HT-29 (cell line): Measurements from ENCODE around the gene PAM16. TPM values are rescaled to one million over a fixed set of nuclear protein-coding genes. Genes with fewer than 3 reads are reported as not detected.
"Not testable (repeated sequence)": the region's sequence is repeated elsewhere in the genome, so short reads cannot be mapped to it uniquely, and the experiment has no call there.

Source experiments
- DNase-seq: peaks from one replicate; pipeline ENCODE4 v3.0.0-alpha.2; 2015; ENCODE audit warnings: low spot score
- total RNA-seq: library from RNA; depleted of rRNA; stranded (reverse); fragments of >200 nt; shearing (Covaris generic); gene quantifications from 2 replicates; pipeline ENCODE4 v1.2.3, GENCODE V29; 2014

PAM16 gene
- total RNA-seq, 1 experiment from 2014 or later = 159 TPM

DNA sequence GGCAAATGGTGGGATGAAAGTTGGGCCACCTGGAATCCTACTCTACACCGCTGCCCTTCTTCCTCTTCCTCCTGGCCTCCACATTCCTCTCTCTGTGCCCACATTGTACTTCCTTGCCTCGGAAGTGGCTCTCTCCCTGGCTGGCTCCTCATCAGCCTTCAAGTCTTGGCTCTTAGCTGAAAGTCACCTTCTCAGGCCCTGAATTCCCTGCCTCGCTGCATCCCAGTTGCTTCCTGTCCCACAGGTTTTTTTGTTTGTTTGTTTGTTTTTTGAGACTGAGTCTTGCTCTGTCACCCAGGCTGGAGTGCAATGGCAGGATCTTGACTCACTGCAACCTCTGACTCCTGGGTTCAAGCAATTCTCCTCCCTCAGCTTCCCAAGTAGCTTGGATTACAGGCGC, 2.6 kb upstream of the PAM16 start:
- DNase-seq = no peak

DNA sequence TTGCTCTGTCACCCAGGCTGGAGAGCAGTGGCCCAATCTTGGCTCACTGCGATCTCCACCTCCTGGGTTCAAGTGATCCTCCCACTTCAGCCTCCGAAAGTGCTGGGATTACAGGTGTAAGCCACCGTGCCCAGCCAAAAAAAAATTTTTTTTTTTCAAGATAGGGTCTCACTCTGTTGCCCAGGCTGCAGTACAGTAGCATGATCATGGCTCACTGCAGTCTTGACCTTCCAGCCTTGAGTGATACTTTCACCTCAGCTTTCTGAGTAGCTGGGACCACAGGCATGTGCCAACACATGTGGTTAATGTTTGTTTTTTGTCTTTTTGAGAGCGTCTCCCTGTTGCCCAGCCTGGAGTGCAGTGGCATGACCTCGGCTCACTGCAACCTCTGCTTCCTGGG, 1.7 kb upstream of the PAM16 start:
- no peak for DNase-seq

GRCh38 chr16:4351880-4352279, 759 bp upstream of the PAM16 start:
- no peak for DNase-seq

DNA sequence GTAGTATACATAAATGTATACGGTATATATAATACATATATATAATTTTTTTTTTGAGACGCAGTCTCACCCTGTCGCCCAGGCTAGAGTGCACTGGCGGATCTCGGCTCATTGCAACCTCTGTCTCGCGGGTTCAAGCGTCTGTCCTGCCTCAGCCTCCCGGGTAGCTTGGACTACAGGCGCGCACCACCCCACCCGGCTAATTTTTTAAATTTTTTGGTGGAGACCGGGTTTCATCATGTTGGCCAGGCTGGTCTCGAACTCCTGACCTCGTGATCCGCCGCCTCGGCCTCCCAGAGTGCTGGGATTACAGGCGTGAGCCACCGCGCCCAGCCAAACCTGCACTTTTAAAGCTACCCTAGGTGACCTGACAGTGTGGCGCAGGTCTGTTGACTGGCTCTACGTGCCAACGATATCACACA, 745 bp downstream of the PAM16 start:
- DNase-seq = no peak

DNA sequence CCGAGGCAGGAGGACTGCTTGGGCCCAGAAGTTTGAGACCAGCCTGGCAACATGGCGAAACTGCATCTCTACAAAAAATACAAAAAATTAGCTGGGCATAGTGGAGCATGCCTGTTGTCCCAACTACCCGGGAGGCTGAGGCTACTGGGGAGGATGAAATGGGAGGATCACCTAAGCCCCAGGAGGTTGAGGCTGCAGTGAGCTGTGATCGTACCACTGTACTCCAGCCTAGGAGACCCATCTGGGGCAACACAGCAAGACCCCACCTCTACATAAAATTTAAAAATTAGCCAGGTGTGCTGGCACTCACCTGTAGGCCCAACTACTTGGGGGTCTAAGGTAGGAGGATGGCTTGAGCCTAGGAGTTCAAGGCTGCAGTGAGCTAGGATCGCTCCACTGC, 1.8 kb downstream of the PAM16 start:
- no peak for DNase-seq

DNA sequence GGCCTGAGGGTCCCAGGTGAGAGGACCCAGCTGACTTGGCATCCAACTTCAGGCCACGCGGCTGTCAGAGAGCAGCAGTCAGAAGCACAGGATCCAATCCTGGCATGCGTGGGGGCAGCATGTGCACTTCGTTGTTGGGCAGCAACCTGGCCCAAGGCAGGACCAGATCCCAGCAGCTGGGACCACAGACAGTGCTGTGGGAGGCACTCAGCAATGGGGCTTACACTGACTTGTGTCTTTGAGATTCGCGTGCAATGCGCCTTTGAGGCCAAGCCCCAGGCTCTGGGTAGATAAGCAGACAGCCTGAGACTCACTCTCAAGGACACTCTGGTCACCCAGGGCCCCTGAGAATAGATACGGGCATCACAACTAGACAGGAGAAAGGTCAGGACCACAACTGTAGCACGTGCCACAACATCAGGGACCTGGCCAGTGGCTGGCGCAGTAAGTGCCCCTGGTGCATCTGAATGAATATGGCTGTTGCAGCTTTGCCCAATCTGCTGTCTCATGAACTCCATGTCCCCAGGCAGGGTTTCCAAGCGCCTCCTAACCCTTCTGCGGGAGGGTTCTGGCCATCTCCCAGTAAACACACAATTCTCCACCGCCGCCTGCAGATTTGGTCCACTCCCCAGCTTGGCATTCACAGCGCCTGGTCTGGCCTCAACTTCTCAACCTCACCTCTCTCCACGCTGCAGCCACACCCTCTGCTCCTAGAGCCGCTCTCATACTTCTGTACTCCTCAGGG, 3.2 kb downstream of the PAM16 start:
- DNase-seq = no peak

- no peak for DNase-seq
Observed at GRCh38 chr16:4347010-4347409, 4.1 kb downstream of the PAM16 start.

DNA sequence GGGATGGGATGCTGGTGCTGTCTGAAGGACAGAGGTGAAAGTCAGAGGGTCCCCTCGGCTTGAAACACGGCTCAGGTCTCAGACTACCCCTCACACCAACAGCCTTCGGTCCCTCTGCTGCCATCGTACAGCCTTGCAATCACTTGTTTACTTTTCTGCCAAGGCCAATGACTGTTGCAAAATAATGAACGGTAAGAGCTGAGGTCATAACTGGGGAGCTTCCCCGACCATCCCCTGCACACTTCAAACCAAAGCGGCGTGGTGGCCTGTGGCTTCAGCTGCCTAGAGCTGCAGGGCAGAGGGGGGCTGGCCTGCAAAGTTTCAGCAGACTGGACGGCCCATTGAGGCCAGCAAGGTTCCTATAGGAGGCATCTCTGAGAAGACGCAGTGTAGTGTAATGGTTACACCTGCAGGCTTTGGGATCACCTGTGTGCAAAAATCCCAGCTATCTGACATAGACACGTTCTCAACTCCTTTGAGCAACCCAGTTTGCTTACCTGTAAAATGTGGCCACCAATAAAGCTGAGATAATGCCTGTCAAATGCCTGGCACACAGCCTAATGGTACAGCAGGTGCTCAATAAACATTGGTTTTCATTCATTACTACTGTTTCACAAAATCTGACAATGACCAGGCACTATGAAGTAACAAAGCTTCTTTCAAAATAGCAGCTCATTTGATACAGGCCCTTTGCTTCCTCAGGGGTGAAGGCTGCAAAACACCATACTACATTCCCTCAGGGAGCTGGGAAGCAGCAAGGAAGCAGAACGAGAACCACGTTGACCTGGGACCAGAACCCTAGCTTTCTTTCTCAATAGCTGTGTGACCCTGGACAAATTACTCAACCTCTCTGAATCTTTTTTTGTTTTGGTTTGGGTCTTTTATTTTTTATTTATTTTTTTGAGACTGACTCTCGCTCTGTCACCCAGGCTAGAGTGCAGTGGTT, 5.0 kb downstream of the PAM16 start:
- no peak for DNase-seq

GRCh38 chr16:4344983-4345835, 5.9 kb downstream of the PAM16 start:
- no peak for DNase-seq

DNA sequence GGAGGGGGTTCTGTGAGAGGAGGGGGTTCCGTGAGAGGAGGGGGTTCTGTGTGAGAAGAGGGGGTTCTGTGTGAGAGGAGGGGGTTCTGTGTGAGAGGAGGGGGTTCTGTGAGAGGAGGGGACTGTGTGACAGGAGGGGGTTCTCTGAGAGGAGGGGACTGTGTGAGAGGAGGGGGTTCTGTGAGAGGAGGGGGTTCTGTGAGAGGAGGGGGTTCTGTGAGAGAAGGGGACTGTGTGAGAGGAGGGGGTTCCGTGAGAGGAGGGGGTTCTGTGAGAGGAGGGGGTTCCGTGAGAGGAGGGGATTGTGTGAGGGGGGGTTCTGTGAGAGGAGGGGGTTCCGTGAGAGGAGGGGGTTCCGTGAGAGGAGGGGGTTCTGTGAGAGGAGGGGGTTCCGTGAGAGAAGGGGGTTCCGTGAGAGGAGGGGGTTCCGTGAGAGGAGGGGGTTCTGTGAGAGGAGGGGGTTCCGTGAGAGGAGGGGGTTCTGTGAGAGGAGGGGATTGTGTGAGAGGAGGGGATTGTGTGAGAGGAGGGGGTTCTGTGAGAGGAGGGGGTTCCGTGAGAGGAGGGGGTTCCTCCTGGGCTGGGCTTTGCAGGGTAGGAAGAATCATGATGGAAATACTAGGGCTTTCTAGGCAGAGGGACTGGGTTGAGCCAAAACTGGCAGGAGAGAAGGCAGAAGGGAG, 6.7 kb downstream of the PAM16 start:
- DNase-seq = not testable (repeated sequence)

DNA sequence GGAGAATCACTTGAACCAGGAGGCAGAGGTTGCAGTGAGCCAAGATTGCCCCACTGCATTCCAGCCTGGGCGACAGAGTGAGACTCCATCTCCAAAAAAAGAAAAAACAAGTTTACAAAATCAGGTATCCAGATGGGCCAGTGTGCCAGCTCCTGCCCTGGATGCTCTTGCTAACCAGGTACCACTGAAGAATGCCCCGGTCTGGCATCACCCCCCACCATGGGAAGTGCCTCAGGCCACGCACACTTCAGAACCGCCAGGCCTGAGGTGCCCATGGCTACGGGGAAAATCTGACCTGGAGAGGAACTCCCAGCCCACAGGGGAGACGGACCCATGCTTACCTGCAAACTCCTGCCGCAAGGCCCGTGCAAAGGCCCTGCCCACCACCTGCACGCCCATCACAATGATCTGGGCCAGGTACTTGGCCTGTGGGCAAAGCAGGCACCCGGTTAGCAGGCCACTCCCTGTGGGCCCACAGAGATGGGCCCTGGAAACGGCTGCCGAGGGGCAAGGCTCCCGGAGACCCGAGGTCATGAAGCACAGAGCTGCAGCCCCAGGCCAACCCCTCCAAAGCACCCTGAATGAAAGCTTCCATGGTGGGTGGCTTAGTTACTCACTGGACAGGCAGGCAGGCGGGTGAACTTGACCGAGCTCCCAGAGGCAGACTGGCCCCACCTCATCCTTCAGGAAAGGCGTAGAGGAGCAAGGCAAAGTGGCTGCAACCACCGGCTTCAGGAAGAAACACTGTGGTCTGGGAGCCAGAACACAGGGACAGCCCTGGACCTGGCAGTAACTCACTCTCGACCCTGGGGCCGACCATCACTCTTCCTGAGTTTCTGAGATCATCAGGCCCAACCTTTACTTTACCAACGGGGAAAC, 8.0 kb downstream of the PAM16 start:
- DNase-seq = no peak

- DNase-seq = no peak
Observed at GRCh38 chr16:4341250-4341649, 9.9 kb downstream of the PAM16 start.

GRCh38 chr16:4340443-4340842, 10.7 kb downstream of the PAM16 start:
- DNase-seq = no peak

DNA sequence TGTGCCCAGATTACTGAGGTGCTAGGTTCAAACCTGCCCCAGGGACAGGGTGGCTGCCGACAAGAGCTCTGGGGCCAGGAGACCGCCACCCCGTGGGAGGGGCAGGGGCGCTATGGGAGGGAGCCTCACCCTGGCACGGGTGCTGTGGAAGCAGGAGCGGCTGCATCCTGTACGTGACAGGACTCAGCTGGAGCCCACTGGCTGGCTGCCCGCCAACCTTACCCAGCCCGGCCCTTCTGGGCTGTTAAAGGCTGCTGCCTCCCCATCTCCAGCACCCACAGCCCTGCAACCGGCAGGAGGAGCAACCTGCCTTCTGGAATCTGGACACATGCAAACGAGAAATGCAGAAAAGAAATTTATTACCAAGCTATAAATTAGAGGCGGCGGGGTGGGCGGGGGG, 11.2 kb downstream of the PAM16 start:
- DNase-seq = no peak

DNA sequence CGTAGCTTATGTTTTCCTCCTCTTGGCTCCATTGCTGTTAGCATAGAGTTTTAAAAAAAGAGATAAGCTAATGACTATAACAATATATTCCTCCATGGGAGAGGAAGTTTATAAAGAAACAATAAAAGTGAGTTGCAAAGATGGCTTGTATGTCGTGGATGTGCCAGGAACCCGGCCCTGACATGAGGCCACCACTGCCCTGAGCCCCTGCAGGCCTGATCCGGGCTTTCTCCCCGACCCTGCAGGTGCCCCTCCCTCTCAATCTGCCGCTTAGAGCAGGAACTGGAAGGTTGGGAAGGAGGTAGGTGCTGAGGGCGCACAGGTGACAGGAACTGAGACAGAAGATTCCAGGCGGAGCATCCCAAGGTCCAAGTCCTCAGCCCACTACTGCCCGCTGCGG, 11.7 kb downstream of the PAM16 start:
- DNase-seq = no peak

DNA sequence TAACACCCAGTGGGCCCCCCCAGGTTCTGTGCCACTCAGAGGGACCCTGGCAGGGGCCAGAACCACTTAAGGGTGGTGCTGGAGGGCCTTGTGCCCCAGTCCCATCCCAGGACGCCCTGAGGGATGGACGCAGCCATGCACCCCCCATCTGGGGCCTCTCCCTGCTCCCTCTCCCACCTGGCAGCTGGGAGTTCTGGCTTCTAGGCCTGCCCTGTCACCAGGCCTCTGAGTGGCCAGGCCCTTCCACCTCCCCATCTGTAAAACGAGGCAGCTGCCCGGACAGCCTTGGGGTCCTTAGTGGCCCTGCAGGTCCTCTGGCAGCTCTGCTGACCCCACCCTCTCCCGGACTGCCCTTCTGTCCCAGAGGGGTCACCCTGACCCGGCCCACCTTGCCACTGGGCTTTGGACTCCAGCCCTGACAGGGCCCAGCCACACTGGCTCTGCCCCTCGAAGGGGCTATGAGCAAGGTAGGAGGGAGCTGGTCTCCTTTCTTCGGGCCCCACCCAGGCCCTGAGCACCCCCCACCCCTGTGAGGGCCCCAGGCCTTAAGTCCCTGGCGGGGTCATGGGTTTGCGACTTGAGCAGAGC, 12.3 kb downstream of the PAM16 start:
- DNase-seq = no peak

- DNase-seq = no peak
Observed at GRCh38 chr16:4338125-4338582, 13.0 kb downstream of the PAM16 start.

DNA sequence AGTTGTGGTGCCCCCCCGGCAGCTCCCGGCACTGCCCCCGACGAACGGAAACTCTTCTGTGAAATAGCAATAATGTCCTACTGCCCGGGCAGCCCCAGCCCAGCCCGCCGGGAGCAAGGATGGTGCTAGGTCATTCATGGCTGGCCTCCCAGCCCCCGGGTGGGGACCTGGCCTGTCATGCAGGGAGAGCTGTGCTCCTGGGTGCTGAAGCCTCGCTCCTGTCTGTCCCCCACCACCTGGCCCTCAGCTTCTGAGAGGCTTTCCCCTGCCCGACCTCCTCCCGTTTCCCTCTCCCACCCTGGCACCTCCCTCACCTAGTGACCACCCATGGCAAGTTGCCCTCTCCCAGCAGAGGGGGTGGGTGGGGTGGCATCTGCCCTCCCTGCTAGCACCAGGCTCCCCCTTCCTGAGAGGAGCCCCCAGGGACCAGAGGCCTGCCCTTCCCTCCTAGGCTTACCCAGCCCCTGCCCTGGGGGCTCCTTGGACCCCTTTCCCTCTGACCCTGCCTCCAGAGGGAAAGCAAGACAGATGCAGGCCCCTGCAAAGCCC, 13.5 kb downstream of the PAM16 start:
- DNase-seq = no peak
